HuH-7 (cell line): ENCODE results near the gene PCYOX1L.

Source experiments
- DNase-seq: peaks from one replicate; pipeline ENCODE4 v3.0.0; 2011; ENCODE audit warnings: low spot score

The PCYOX1L gene

DNA sequence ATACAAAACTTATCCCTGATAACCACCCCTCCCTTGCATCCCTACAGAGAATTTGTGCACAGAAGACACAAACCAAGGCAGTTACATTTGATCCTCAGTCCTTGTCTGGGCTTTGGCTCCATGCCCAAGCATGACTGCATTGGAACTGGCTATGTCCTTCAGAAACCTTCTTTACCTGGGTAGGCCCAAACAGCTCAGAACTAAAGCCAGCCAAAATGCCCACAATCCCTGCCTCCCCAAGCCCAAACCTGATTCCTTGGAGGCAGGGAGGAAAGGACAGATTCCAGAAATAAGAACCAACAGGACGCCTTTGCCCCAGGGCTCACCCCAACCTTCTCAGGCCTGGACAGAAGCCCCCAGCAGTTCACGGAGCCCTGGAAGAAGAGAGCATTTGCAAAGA, 13.0 kb downstream of the PCYOX1L start:
- no peak for DNase-seq

DNA sequence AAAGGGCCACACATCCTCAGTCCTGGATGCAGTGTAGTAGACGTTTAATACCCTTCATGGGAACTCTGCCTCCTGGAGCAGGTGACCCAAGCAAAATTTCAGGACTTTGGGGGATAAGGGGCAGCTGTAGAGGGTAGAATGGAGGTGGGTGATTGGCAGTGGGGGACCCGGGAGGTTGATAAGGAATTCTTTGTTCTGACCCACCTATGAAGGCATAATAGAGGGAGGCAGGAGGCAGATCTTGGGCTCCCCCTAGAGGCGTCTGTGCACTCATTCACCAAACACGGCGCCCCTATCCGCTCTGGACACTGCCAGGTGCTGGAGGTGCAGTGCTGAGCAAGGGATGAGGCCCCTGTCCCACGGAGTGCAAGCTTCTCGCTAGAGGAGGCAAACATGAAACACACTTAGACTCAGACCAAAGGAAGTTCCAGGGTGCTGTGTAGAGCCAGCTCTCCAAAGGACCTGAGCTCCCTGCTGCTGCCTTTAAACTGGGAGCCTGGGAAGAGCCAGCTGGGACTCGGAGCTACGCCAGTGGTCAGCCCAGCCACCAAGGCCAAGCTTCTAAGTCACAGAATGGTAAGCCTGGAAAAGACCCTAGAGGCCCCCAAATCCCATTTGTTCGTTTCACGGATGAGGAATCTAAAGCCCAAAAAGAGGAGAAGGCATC, 13.6 kb downstream of the PCYOX1L start:
- peak; percentile 80 for DNase-seq

DNA sequence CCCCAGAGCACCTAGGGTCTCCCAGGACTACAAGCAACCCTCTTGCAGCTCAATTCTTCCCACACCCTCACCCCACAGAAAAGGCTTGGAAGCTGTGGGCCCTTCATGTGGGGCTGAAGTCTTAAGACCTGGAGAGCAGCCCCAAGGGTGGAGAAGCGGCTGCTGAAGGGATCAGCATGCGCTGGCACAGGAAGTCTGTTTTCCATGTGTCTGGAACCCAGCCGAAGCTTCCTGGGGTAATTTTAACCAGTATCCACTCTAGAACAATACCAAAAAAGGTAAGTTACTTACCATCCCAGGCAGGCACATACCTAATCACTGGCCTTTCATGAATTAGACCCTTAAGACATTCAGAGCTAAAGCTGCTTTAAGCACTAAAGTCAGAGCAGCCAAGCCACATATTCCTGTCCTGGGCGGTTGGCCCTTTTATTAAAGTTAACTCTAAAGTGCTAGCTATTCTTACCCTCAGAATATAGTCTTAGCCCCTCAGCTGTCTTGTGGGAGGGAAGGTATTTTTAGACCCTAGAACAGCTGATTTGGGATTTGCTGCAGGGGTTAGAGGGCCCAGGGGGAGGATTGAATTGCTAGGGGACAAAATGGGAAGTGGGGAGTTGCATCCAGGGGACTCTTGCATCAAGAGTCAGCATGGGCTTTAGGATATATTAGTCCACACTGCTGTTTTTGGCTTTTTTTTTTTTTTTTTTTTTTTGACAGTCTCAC, 14.4 kb downstream of the PCYOX1L start:
- DNase-seq, result no peak

DNA sequence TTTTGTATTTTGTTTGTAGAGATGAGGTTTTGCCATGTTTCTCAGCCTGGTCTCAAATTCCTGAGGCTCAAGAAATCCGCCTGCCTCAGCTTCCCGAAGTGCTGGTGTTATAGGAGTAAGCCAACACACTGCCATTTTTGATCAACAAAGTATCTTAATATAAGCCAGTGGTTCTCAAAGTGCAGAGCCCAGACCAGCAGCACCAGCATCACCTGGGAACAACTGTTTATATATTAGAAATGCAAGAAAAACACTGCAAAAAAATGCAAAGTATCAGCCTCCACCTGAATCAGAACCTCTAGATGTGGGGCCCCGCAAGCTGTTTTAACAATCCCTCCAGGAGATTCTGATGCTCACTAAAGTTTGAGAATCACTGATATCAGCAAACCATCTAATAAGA, 15.1 kb downstream of the PCYOX1L start:
- no peak for DNase-seq

DNA sequence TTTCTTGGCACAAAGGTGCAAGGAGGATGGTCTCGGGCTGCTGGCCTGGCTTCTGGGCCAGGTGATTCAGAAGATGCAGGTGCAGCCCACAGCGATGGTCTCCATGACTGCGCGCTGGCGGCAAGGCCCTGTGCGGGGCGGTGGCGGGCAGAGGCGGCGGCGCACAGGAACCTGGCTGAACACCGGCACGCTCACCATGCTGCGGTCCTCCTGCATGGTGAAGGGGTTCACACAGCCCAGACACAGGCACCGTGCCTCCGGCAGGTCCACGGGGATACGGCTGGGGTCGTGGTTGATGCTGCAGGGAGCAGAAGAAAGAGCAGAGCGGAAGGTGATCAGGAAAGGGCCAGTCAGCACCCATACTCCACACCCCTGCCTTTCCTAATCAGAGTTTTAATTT, 16.5 kb downstream of the PCYOX1L start:
- no peak for DNase-seq

DNA sequence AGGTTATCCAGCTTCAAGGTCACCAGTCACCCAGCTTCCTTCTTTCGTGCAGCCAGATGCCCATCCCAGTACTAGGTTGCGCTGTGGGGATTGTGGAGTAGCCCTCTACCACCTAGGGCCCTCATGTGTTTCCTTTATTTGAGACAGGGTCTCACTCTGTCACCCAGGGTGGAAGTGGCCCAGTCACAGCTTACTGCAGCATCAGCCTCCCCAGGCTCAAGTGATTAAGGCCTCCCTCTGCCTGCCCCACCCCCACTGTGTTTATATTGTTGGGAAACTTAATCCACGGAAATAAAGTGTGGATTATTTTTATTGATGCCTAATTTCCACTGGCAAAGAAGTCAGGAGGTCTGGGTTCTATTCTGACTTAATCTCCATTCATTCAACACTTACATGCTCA, 17.0 kb downstream of the PCYOX1L start:
- DNase-seq, result no peak

DNA sequence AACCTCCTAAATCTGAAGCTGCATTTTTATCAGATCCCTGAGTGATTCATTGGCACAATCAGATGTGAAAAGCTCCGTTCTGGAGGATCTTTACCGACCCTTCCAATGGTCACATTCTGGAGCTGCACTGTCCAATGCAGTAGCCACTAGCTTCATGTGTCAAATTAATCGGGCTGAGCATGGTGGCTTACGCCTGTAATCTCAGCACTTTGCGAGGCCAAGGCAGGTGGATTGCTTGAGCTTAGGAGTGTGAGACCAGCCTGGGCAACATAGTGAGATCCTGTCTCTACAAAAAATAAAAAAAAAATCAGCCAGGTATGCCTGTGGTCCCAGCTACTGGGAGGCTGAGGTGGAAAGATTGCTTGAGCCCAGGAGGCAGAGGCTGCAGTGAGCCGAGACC, 17.6 kb downstream of the PCYOX1L start:
- no peak for DNase-seq

DNA sequence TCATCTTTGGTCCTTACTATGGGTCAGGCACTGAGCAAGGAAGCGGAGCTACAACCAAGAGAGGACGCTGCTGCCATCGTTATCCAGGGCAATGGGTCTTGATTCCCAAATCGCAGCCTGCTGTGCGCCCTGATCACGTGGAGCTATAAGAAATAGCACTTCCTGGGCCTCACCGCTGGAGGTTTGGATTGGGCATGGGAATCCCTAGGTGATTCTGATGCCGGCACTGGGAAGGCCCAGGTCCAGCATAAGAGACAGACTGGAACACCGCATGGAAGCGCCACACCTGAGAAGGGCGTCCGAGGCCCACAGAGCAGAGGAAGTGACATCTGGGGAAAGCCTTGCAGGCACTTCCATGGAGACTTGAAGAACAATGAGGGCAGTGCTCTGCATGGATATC, 18.3 kb downstream of the PCYOX1L start:
- DNase-seq, result no peak

DNA sequence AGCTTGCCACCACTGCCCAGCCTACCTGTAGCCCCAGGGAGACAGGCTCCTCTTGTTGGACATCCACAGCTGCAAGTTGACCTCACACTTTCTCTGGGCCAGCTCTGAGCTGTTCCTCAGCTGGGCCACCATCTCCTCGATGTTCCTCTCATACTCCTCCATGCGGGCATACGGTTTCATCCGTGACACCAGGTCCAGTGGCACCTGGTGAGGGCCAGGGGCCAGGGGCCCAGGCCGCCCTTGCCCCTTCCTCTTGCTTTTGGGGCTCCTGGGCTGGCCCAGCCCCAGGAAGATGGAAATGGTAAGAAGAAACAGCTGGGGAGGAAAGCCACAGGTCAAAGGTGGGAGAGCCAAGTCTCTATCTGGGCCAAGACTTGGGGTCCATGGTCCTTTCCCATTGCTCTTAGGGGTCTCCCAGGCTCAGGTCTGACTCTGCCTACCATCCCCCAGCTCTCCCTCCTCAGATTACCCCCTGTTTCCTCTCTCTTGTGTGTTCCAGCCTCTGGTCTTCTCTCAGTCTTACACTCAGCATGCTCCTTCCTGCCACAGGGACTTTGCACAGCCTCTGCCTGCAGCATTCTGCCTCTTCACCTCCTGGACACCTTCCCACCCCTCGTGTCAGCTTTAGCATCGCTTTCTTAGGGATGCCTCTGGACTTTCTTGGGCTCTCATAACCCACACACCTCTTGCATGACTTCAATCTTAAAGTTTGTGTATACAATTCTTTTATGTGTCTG, 19.0 kb downstream of the PCYOX1L start:
- DNase-seq, result no peak

DNA sequence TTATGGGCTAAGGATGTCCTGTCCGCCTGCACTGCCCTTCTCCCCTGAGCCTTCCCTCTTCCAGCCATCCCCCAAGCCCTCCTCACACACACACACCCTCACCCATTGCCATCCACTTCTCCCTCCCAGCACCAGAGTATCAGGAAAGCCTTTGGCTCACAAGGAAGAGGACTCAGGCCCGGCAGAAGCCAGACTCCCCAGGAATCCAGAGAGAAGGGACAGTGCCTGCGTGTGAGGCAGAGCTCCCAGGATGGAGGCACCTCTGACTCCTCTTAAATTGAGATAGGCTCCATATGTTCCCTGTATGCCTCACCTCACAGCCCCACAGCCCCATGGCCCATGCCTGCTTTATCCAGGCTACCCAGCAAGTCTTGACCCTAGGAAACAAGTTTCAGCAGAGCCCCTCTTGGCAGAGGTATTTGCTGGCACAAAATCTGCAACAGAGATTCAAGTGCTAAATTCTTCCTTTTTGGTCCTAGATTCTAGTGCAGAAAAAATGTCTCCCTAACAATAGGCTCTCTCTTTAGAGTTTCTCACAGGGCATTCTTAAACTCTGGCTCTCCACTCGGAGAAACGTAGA, 20.5 kb downstream of the PCYOX1L start:
- no peak for DNase-seq

DNA sequence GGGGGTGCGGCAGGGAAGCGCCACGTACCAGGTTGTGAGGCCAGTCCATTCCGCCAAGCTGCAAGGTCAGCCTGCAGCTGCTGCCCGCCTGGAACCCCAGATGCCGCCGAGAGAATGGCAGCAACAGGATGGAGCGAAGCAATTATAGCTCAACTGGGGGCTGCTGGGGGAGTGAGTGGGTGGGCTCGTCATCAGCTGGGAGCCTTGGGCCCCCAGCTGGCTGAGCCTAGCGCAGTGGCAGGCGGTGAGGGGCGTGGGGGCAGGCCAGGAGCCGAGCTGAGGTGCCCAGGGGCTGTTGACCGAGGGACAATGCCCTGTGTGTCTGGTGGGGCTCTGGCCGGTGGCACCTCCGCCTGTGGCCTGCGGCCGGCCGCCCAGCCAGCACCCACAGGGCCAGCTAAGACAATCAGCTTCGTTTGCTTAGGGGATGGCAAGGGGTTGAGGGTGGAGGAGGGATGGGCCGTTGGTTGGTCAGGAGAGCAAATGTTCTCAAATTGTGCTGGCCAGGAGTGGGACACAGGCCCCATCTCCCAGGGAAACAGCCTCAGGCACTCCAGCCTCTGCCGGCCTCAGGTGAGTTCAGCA, 21.4 kb downstream of the PCYOX1L start, which contains the start of gene IL17B:
Gene IL17B, minus strand, starts transcription at position 116 of the 585 bp plus-strand sequence. Its CDS starts 67 bp downstream, at position 49.
- no peak for DNase-seq

DNA sequence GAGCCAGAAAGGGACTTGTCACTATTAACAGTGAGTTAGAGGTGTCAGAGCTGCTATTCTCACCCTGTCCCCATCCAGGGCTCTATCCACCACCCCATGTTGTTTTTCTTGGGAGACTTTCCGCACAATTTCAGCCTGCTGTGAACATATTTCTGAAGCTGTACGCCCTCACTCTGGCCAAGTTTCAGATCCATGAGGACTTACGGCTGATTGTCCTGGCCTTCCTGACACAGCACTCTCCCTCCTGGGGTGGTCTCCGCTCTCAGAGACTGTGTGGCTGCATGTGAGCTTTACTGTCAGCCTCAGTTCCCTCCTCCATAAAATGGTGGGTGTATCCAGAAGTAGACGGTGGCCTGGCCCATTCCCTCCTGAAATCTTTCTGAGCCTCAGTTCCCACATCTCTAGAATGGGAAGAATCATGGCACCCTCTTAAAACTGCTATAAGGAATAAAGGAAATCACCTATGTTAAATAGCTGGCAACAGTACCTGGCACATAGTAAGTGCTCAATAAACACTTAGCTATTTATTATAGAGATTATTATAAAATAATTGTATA, 22.1 kb downstream of the PCYOX1L start:
- DNase-seq, result no peak

DNA sequence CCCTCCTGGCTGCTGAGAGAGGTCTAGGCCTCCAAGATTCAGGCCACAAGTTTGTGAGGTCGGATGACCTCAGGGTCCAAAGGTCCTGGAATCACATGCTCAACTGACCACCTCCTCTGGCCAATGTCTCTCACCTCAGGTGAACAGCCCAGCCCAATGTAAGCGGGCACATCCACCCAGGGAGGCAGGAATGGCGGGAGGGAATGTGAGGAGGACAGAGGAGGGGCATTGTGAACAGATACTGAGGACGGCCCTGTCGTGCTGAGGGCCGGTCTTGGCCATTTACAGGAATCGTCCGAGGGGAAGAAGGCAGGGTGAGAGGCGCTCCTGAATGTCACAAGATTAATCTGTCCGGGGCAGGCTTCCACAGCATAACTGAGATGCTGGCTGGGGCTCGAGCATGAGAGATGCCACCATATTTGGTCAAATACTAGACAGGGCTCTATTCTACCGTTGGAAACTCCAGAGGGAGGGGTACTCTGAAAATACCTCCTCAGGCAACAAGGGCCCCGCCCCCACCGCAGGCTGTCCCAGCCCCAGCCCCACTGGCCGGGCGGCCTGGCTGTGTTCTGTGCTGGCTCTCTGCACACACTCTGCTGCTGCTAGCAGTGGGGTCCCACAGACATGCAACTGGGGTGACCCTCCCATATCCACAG, 22.7 kb downstream of the PCYOX1L start:
- DNase-seq, result peak; percentile 47

DNA sequence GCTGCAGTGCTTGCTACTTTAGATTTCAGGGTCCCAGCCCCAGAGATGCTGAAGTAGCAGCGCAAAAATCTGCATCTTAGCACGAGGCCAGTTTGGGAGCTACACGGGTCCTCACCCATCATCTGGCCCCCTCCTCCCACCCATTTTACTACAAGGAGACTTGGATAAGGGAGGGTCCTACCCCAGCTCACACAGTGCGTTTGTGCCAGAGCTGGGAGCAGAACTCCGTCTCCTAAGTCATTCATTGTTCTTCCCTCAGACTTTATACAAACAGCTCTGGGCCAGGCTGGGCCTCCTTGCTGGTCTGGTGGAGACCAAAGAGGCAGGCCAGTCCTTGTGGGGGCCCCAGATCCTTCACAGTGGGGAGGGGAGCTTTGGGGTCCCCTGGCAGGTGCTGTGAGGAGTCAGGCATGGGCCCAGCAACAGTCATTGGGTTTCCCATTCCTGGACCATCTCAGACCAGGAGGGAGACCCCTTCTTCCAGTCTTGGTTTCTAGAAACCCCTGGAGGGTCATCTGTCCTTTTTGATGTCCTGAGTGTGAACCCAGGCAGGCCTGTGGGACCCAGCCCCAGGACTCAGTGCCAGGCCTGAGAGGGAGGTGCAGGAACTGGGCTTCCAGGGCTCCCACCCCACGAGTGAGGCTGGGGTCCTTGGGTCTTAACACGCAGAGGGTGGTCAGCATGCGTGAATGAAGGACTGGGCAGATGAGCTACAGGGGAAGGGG, 23.6 kb downstream of the PCYOX1L start:
- DNase-seq, result no peak

DNA sequence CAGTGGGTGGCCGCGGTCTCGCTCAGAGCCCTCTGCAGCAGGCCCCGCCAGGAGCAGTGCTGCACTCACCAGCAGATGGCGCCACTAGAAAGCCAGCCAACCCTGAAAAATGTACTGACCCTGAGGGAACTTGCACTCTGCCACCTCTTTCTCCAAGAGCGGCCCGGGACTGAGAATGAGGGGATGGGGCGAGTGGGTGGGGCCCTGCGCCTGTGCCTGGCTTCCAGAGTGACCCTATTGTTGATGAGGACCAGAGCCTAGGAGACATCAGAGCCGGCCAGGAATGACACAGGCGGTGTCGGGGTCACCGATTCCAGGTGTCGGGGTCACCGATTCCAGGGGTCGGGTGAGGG, 24.1 kb downstream of the PCYOX1L start:
- DNase-seq, result peak; percentile 94

DNA sequence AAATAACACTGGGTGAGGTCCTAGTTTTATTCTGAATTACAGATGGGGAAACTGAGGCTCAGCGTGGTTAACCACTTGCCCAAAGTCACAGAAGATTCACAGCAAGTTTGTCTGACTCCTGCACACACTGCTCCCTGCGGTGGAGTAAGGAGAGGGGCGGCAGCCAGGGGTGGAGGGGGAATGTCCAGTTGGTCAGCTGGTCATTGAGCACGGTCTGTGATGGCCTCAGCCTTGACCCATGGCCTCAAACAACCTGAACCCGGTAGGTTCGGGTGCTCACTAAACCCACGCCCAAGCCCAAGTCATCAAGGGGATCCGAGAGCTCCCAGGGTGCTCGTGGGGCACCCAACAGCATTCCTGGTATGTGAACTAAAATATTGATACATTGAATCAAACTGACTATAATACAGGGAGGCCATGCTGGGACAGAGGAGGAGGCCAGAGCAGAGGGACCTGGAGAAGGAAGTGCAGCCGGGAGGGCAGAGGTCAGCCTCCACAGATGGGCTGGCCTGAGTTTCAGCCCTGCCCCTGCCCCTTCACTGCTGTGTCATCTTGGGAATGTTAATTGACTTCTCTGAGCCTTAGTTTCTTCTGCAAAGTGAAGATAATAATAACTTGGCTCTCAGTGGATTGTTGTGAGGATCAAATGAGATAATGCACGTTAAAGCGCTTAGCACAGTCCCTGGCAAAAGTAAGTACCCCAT, 24.8 kb downstream of the PCYOX1L start:
- DNase-seq, result no peak

DNA sequence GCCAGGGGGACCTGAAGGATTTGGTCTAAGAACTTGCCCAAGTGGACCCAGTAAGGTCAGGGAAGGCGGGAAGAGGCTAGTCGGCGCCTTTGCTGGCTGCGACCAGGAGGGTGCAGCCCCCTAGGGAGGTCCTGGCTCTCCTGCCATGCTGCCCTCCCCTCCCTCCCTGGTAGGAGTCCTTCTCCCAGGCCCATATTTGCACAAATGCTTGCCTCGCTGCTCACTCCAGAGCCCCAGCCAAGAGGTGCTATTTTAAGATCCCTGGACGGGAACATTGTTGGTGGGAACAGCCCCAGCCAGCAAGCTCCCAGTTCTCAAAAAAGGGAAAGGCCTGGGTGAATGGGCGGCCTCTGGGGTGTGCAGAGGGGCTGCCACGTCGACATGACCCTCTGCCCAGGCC, 25.6 kb downstream of the PCYOX1L start:
- DNase-seq, result no peak

DNA sequence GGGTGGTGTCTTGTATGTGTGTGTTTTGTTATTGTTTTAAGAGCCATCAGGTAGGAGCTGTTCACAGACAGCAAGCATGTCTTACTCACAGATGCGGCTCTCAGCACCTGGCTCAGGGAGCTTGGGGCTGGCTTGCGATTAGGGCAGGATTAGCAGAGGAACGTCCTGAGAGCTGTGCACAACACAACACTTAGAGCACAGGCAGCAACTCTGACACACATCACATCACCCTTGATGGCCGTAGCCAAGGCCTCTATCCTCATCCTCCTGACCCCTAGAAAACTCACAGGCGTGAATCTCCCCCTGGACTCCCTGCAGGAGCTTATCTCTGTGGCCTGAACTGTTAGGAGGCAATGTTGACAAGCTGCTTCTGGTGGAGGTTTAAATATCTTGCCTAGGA, 28.3 kb downstream of the PCYOX1L start:
- no peak for DNase-seq

DNA sequence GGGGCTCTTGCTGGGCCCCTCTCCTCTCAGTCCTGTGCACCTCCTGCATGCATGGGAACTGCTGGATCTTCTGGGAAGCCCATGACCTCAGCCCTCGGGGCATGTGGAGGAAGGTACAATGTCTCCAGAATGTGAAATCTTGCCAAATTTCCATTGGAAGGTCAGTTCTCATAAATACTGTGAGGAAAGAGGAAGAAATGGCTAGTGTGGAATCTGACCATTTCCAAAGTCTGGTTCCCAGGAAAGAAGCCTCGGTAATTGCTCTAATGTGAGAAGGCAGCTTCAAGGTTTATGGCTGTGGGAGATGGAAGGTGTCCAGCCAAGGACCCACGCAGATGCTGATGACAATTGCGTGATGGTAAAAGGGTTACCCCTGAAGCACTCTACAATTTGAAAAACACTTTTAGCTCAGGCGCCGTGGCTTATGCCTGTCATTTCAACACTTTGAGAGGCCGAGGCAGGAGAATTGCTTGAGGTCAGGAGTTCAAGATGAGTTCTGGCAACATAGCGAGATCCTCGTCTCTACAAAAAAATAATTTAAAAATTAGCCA, 29.3 kb downstream of the PCYOX1L start:
- no peak for DNase-seq

DNA sequence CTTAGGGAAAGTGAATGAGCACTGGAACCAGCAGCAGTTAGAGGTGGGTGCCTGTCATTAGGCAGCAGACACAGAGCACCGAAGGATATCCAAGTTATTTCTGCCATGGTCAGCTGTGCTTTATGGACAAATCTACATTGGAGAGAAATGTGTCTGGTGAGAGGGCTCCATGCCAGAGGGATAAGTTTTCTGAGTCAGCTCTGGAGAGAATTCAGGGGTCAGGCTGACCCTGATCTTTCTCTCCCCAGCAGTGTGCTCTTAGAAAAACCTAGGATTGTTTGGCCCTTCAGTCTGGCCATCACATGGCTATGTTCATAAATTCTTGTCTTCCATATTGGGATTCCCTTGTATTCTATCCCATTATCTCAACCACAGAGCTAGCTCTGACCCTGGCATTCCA, 30.1 kb downstream of the PCYOX1L start:
- no peak for DNase-seq
